Hepatocyte (in vitro differentiated cells): Measurements from ENCODE around the gene ERI2. TPM values are rescaled to one million over a fixed set of nuclear protein-coding genes. Genes with fewer than 3 reads are reported as not detected.

Experiments
- DNase-seq: peaks from one replicate; pipeline ENCODE4 v3.0.0-alpha.2; 2016; ENCODE audit warnings: low spot score
- H2AFZ ChIP-seq: fragments of 200-600 bp; sonication (generic); 2 replicates; pipeline ENCODE4 v1.6.0; 2016; ENCODE audit warnings: antibody characterized with exemption, mild to moderate bottlenecking
- H3K27ac ChIP-seq: fragments of 200-600 bp; sonication (generic); 2 replicates; pipeline ENCODE4 v1.5.1; 2016; ENCODE audit warnings: mild to moderate bottlenecking
- H3K27me3 ChIP-seq: fragments of 200-600 bp; sonication (generic); 2 replicates; pipeline ENCODE4 v1.6.1; 2016
- H3K36me3 ChIP-seq: fragments of 200-600 bp; sonication (generic); replicated peaks from 2 replicates; pipeline ENCODE4 v1.5.1; 2016; ENCODE audit warnings: low read depth; ENCODE audit not compliant: insufficient read depth
- H3K4me1 ChIP-seq: fragments of 200-600 bp; sonication (generic); 2 replicates; pipeline ENCODE4 v1.5.1; 2016; ENCODE audit warnings: mild to moderate bottlenecking, moderate library complexity; ENCODE audit not compliant: insufficient read depth
- H3K4me2 ChIP-seq: fragments of 200-600 bp; sonication (generic); 2 replicates; pipeline ENCODE4 v1.6.0; 2016
- H3K4me3 ChIP-seq: fragments of 200-600 bp; sonication (generic); 2 replicates; pipeline ENCODE4 v1.5.1; 2016; ENCODE audit warnings: mild to moderate bottlenecking
- H3K79me2 ChIP-seq: fragments of 200-600 bp; sonication (generic); 2 replicates; pipeline ENCODE4 v1.6.0; 2017; ENCODE audit warnings: mild to moderate bottlenecking
- H3K9me2 ChIP-seq: fragments of 200-600 bp; sonication (generic); replicated peaks from 2 replicates; pipeline ENCODE4 v1.6.0; 2017; ENCODE audit warnings: mild to moderate bottlenecking; ENCODE audit not compliant: insufficient read depth
- H3K9me3 ChIP-seq: fragments of 200-600 bp; sonication (generic); 2 replicates; pipeline ENCODE4 v1.5.1; 2016; ENCODE audit warnings: low read depth, mild to moderate bottlenecking
- H4K20me1 ChIP-seq: fragments of 200-600 bp; sonication (generic); 2 replicates; pipeline ENCODE4 v1.6.0; 2016; ENCODE audit warnings: mild to moderate bottlenecking; ENCODE audit not compliant: insufficient read depth, poor library complexity, severe bottlenecking
- CTCF ChIP-seq: fragments of 200-600 bp; sonication (generic); IDR thresholded peaks from 2 replicates; pipeline ENCODE4 v1.5.1; 2016; ENCODE audit warnings: antibody characterized with exemption, mild to moderate bottlenecking; ENCODE audit not compliant: poor library complexity
- EZH2 ChIP-seq: fragments of 200-600 bp; sonication (generic); IDR thresholded peaks from 2 replicates; pipeline ENCODE4 v1.6.1; 2016; ENCODE audit warnings: antibody characterized with exemption, mild to moderate bottlenecking, borderline replicate concordance
- EZH2phosphoT487 ChIP-seq: fragments of 200-600 bp; sonication (generic); IDR thresholded peaks from one replicate; pipeline ENCODE4 v1.6.1; 2018; ENCODE audit warnings: antibody characterized with exemption, mild to moderate bottlenecking, low read depth, moderate library complexity; ENCODE audit not compliant: unreplicated experiment, severe bottlenecking
- WGBS: methylation state at CpG from one replicate; pipeline ENCODE4 v1.1.6; 2016; ENCODE audit warnings: low lambda C conversion rate; ENCODE audit errors: missing lambda C conversion rate; 5-methylcytosine and 5-hydroxymethylcytosine counted together
- polyA plus RNA-seq: library from polyadenylated mRNA; unstranded; fragments of >200 nt; fragmentation: Nextera tagmentation; extraction: Ambion mirVana; gene quantifications from 2 replicates; pipeline ENCODE4 v1.2.1, GENCODE V29; 2016
- total RNA-seq: library from RNA; depleted of rRNA; stranded (reverse); fragments of >200 nt; gene quantifications from 2 replicates; pipeline ENCODE4 v1.2.3, GENCODE V29; 2014

Gene ERI2
- total and polyA plus RNA-seq, 2 experiments from 2014 or later = 6.9 to 26.9 TPM

- Histone ChIP-seq H2AFZ (no peak overlapping the region), H3K9me3 (no peaks in the 10 kb centered on the region), H3K4me2 (no peak overlapping the region), H3K4me3 (no peak overlapping the region), H3K27me3 (no peaks in the 10 kb centered on the region), H3K27ac (no peak overlapping the region), H3K4me1 (peaks cover 8% of the 10 kb centered on the region), H3K79me2 (no peaks in the 10 kb centered on the region), H4K20me1 (no peaks in the 10 kb centered on the region), H3K36me3 (no peaks in the 10 kb centered on the region), H3K9me2 (no peaks in the 10 kb centered on the region)
- WGBS = 70% methylated on average over 1 of the region's 1 CpG
- TF ChIP-seq EZH2phosphoT487 (no peak), EZH2 (no peak), CTCF (no peak)
- no peak for DNase-seq
Measured at GRCh38 chr16:20768818-20769217, 37.5 kb downstream of the ERI2 start.

GRCh38 chr16:20768121-20768520 lies 38.2 kb downstream of the ERI2 start:
- no peaks in the 10 kb centered on the region for H3K9me2 ChIP-seq
- H3K9me3 ChIP-seq = no peaks in the 10 kb centered on the region
- H3K4me2 ChIP-seq = no peak overlapping the region
- no peak for DNase-seq
- no peaks in the 10 kb centered on the region for H4K20me1 ChIP-seq
- WGBS = 100% methylated on average over 1 of the region's 1 CpG
- H3K4me3 ChIP-seq = no peak overlapping the region
- no peaks in the 10 kb centered on the region for H3K79me2 ChIP-seq
- H2AFZ ChIP-seq = no peak overlapping the region
- no peak overlapping the region for H3K27ac ChIP-seq
- H3K36me3 ChIP-seq = no peaks in the 10 kb centered on the region
- no peak for TF ChIP-seq CTCF
- no peak for TF ChIP-seq EZH2phosphoT487
- TF ChIP-seq EZH2 = no peak
- H3K4me1 ChIP-seq = peaks cover 9% of the 10 kb centered on the region
- H3K27me3 ChIP-seq = no peaks in the 10 kb centered on the region

- H3K4me3 ChIP-seq = no peak overlapping the region
- no peak for TF ChIP-seq EZH2phosphoT487
- TF ChIP-seq EZH2 = no peak
- TF ChIP-seq CTCF = no peak
- no peaks in the 10 kb centered on the region for H4K20me1 ChIP-seq
- peaks cover 2% of the 10 kb centered on the region for H3K9me3 ChIP-seq
- H3K9me2 ChIP-seq = no peaks in the 10 kb centered on the region
- H3K4me2 ChIP-seq = no peak overlapping the region
- no peak overlapping the region for H2AFZ ChIP-seq
- no peaks in the 10 kb centered on the region for H3K36me3 ChIP-seq
- peaks cover 13% of the 10 kb centered on the region for H3K4me1 ChIP-seq
- DNase-seq = no peak
- no peaks in the 10 kb centered on the region for H3K27me3 ChIP-seq
- no peaks in the 10 kb centered on the region for H3K79me2 ChIP-seq
- H3K27ac ChIP-seq = no peak overlapping the region
Measured at GRCh38 chr16:20767577-20767976, 38.7 kb downstream of the ERI2 start.

- Histone ChIP-seq H3K4me2 (no peak overlapping the region), H3K79me2 (no peaks in the 10 kb centered on the region), H3K36me3 (no peaks in the 10 kb centered on the region), H3K9me3 (peaks cover 6% of the 10 kb centered on the region), H3K27ac (no peak overlapping the region), H2AFZ (no peak overlapping the region), H3K4me3 (no peak overlapping the region), H3K27me3 (no peaks in the 10 kb centered on the region), H3K4me1 (peaks cover 13% of the 10 kb centered on the region), H4K20me1 (no peaks in the 10 kb centered on the region), H3K9me2 (no peaks in the 10 kb centered on the region)
- DNase-seq = no peak
- TF ChIP-seq EZH2 (no peak), EZH2phosphoT487 (no peak), CTCF (no peak)
- WGBS = 96% methylated on average over 5 of the region's 5 CpGs
Measured at GRCh38 chr16:20766294-20766693, 40.0 kb downstream of the ERI2 start.
